Kidney epithelial cell (primary cell): Measurements from ENCODE around the gene ZNF469. TPM values are rescaled to one million over a fixed set of nuclear protein-coding genes. Genes with fewer than 3 reads are reported as not detected.

Experiments
- DNase-seq: peaks from one replicate; pipeline ENCODE4 v3.0.0-alpha.2; 2010; ENCODE audit warnings: low read depth
- H3K27me3 ChIP-seq: 2 replicates; pipeline ENCODE4 v1.6.0; 2011; ENCODE audit warnings: low read length; ENCODE audit not compliant: control insufficient read depth, insufficient read depth
- H3K36me3 ChIP-seq: 2 replicates; pipeline ENCODE4 v1.5.1; 2011; ENCODE audit warnings: low read length; ENCODE audit not compliant: control insufficient read depth, insufficient read depth
- H3K4me3 ChIP-seq: 2 replicates; pipeline ENCODE4 v1.5.1; 2011; ENCODE audit warnings: low read depth, mild to moderate bottlenecking, control low read depth, low read length
- CTCF ChIP-seq: IDR thresholded peaks from 2 replicates; pipeline ENCODE4 v1.5.1; 2011; ENCODE audit warnings: mild to moderate bottlenecking, moderate library complexity, low read length, control low read depth, inconsistent platforms; ENCODE audit not compliant: insufficient read depth, poor library complexity, severe bottlenecking
- total RNA-seq: library from RNA; depleted of rRNA; stranded (reverse); fragments of >200 nt; gene quantifications from 2 replicates; pipeline ENCODE4 v1.2.3, GENCODE V29; 2015

The ZNF469 gene
- total RNA-seq, 1 donor from 2014 or later: 8.3 TPM

GRCh38 chr16:88338111-88338510, 44.6 kb upstream of the ZNF469 start:
- no peak for DNase-seq
- TF ChIP-seq CTCF: no peak
- H3K27me3 ChIP-seq: peaks cover 2% of the 10 kb centered on the region
- no peak overlapping the region for H3K4me3 ChIP-seq
- H3K36me3 ChIP-seq: no peaks in the 10 kb centered on the region

- H3K36me3 ChIP-seq: no peaks in the 10 kb centered on the region
- DNase-seq: no peak
- TF ChIP-seq CTCF: no peak
- peaks cover 2% of the 10 kb centered on the region for H3K27me3 ChIP-seq
- no peak overlapping the region for H3K4me3 ChIP-seq
Measured at GRCh38 chr16:88338896-88339295, 43.9 kb upstream of the ZNF469 start.

- H3K4me3 ChIP-seq: no peak overlapping the region
- peaks cover 2% of the 10 kb centered on the region for H3K27me3 ChIP-seq
- TF ChIP-seq CTCF: no peak
- DNase-seq: no peak
- no peaks in the 10 kb centered on the region for H3K36me3 ChIP-seq
Measured at GRCh38 chr16:88339930-88340754, 42.6 kb upstream of the ZNF469 start.

- H3K27me3 ChIP-seq: peaks cover 2% of the 10 kb centered on the region
- TF ChIP-seq CTCF: no peak
- no peak for DNase-seq
- no peak overlapping the region for H3K4me3 ChIP-seq
- H3K36me3 ChIP-seq: no peaks in the 10 kb centered on the region
Measured at GRCh38 chr16:88340755-88341150, 42.0 kb upstream of the ZNF469 start.

GRCh38 chr16:88341551-88342290, 41.0 kb upstream of the ZNF469 start:
- no peak overlapping the region for H3K4me3 ChIP-seq
- no peak for TF ChIP-seq CTCF
- DNase-seq: no peak
- H3K27me3 ChIP-seq: peaks cover 2% of the 10 kb centered on the region
- H3K36me3 ChIP-seq: no peaks in the 10 kb centered on the region
